Umbilical cord (tissue), 2 donors: ENCODE measurements around the gene GNG11. TPM values are rescaled to one million over a fixed set of nuclear protein-coding genes. Genes with fewer than 3 reads are reported as not detected.
"Not testable (repeated sequence)": the region's sequence is repeated elsewhere in the genome, so short reads cannot be mapped to it uniquely, and the experiment has no call there.

Source experiments
- DNase-seq: peaks from one replicate; pipeline ENCODE4 v3.0.0-alpha.2; 2015; ENCODE audit warnings: low spot score
- total RNA-seq: library from RNA; depleted of rRNA; stranded (reverse); fragments of >200 nt; gene quantifications from one replicate; pipeline ENCODE4 v1.2.3, GENCODE V29; 2014; ENCODE audit warnings: low replicate concordance; ENCODE audit not compliant: insufficient read depth

Gene GNG11
- total RNA-seq, 1 donor from 2014 or later = 35.6 TPM

DNA sequence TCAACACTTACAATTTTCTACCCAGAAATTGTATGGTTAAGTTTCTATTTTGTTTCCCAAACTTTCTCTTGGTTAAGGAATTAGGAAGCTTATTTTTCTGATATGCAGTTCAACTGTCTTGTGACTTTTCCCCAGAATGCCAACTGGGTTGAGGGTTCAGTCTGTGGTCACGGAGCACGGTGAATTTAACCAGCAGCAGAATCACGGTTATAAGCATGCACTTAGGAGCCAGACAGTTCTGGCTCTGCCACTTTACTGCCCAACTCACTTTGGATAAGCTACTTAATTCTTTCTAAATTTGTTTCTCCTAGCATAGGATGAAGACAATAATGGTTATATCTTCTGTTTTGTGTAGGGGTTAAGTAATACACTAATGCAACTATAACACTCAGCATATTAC lies 10.3 kb upstream of the GNG11 start:
- not testable (repeated sequence) for DNase-seq

GRCh38 chr7:93911661-93912060 lies 9.9 kb upstream of the GNG11 start:
- DNase-seq = not testable (repeated sequence)

- DNase-seq = no peak
Measured at GRCh38 chr7:93913197-93913596, 8.3 kb upstream of the GNG11 start.

GRCh38 chr7:93914581-93915066 lies 6.9 kb upstream of the GNG11 start:
- DNase-seq = peak; percentile 83

GRCh38 chr7:93915206-93915842 lies 6.2 kb upstream of the GNG11 start:
- not testable (repeated sequence) for DNase-seq

DNA sequence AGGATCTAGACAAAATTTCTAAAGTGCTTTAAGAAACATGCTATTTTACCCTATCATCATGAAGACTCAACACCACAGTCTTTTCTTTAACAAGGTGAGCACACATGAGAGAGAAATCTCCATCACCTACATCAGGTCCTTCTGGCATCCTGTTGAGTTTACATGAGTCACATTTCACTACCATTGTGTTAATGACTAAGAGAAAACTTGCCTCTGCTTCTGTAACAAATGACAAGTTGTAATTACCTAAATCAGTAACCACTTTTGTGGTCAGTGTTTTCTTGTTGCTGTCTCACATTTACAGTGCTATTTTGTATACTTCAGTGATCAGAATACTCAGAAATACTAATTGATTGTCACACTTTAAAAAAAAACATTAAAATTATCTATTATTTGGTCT lies 5.6 kb upstream of the GNG11 start:
- DNase-seq = not testable (repeated sequence)

DNA sequence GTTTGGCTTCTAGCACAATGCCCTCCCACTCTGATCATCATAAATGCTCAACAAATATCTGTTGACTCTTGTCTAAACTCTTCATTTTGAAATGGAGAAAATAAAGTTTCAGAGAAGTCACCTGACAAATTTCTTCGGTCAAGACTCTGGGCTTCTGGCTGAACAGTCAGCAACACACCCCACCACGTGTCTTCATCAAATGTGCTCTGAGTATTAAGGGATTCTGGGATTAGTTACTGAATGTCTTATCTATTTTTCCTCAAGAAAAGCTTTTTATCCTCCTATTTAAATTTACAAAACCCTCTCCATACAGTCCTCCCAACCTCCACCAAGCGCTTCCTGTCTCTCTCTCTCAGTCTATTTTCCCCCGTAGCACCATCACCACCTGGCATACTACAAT lies 5.2 kb upstream of the GNG11 start:
- DNase-seq = peak; percentile 86

DNA sequence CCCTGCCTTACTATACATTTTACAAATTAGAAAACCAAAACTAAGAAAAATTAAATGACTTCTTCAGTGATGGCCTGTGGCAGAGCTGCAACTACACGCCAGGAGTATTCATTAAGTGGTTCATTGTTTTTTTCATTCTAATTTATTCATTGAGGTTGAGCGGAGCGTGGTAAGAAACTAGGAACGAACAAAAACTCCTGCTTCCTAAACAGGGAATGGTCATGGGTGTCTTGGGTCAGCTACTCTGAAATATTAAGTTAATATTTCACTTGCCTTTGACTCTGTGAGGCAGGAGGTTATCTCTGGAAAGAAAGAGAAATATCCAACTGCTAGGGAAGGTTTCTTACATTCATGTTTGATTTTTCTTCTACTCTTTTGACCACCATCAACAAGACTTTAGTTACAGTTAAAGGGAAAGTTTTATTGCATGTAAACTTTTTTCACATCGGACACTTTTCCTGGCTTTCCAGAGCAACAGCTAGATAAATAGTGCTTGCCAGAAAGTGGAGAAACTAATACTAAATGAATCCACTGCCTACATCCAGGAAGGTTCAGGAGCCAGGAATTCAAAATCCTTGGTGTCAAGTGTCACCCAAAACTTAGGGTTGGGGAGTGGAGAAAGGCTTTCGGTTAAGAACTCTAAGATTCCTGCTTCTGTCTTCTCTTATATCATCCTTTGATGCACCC lies 896 bp upstream of the GNG11 start:
- DNase-seq = peak; percentile 51

DNA sequence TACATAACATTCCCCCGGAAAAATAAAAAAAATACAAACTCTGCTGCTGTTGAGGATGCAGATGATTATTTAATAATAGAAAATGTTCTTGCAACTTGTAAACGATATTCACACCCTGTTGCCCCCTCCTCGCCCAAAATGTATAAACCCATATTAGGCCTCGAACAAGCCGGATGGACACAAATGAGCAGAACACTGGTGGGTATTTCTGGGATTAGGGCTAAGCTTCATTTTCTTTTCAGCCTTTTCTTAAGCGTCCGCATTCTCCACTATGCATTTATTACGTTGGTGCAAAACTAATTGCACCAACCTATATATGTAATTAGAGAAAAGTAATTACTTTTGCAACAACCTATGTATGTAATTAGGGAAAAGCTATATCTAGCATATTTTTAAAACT lies 349 bp upstream of the GNG11 start:
- peak; percentile 31 for DNase-seq

GRCh38 chr7:93923296-93923695 lies 1.8 kb downstream of the GNG11 start:
- no peak for DNase-seq

DNA sequence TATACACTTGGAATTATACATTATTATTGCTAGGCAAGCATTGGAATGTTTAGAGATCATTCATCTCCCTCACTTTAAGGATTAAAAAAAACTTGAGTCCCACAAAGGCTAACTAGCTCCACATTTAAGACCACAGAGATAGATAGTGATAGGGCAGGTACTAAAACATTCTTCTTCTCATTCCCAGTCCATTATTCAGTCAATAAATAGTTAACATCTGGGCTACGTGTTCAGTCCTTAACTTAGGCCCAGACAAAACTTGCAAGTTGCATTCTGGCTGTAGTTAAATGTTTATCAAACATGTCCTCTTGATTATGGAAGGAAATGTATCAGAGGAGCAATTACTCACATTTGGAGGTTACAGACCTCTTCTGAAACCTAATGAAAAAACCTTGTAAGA lies 2.4 kb downstream of the GNG11 start:
- DNase-seq = no peak

DNA sequence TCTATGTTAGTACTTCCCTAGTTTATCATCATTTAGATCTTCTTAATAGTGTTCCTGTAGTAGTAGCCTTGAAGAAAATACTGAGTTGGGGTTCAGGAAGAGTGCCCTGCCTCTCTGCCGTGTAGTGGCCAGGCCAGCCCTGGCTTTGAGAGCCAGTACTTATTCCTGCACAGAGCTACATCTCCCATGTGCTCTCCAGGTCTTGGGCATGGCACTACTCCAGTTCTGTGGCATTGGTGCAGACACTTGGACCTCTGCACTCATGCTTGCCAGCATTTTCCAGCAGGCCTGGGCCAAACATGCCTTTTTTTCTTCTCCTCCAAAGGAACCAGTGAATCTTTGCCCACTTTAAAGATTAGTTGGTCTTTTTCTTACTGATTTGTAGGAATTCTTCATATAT lies 5.3 kb downstream of the GNG11 start:
- no peak for DNase-seq

GRCh38 chr7:93927585-93927984 lies 6.0 kb downstream of the GNG11 start:
- peak; percentile 68 for DNase-seq

DNA sequence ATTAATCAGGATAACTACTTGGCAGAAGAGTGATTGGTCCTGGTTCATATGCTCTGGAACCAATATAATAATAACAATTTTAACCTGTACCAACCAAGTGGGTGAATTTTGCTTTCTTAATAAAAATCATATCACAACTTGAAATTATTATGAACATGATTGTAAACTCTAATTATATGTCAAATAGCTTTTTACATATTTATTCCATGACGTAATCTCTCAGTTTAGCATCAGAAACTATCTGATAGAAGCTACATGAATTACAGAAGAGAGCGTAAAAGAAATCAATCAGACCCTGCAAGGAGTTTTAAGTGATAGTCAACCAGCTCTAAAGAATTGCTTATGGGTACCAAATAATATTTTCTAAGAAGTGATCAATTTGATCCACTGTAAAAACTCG lies 10.1 kb downstream of the GNG11 start:
- DNase-seq = no peak

DNA sequence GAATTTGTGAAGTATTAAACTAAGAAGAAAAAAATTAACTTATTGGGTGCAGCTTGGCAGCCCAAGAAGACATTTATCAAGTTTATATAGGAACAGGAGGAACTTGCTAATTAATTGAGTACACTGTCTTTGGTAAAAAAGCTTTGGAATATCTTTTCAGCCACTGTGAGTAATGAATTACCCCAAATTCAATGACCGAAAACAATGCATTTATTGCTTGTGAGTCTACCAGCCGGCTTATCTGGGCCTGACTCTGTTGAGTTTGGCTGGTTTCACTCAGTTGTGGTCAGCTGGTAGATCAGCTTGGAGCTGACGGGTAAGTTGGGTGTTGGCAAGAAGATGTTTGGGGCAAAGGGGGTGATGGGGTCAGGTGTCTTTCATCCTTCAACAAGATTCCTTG lies 11.6 kb downstream of the GNG11 start:
- DNase-seq = no peak

GRCh38 chr7:93935102-93935501 lies 13.6 kb downstream of the GNG11 start:
- DNase-seq = no peak

DNA sequence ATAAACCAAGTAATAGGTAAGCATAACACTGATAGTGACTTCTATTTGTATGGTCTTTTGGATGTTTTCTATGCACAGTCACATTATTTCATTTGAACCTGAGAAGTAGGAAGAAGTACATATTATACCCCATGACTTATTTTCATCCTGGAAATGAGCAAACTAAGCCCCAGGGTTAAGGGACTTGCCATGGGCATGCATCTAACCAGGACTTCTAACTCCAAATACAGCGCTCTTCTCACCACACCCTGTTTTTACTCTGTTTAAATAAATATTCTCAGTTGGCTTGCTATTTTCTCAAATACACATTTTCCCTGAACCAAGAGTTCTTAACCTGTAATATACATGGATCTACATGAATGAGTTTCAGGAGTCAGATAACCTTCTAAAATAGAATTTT lies 16.3 kb downstream of the GNG11 start:
- no peak for DNase-seq

- no peak for DNase-seq
Measured at GRCh38 chr7:93938293-93938692, 16.8 kb downstream of the GNG11 start.

- no peak for DNase-seq
Measured at GRCh38 chr7:93941945-93942344, 20.4 kb downstream of the GNG11 start.

DNA sequence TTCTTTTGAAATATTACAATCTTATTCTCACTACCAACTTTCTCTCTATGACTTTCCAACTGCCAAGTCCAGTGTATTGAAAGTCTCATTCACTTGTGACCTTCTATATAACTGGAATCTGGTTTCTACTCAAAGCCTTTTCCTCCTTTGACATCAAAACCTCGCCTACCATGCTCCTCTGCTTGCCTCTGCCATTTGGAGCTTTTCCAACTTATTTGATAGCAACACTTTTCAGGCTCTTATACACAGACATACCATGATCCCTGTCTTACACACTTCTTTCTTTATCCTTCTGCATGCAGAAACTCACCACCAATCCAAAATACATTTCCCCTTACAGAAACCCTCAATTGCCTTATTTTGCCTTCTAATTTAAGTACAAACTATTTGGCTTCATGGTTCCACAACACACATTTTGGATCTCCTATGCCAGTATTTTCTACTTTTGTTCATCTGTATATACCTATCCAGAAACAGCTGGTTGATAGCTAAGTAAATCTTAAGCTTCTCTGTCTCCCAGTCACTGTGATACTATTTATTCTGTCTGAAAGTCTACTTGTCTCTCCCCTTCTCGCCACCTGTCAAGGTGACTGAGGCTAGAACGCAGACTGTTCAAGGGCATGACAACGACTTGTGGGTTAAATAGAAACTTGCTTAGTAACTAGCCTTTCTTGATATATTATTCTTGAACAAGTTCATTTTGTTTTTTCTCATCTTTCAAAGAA lies 22.4 kb downstream of the GNG11 start:
- DNase-seq = no peak

- no peak for DNase-seq
Measured at GRCh38 chr7:93944673-93945072, 23.1 kb downstream of the GNG11 start.

DNA sequence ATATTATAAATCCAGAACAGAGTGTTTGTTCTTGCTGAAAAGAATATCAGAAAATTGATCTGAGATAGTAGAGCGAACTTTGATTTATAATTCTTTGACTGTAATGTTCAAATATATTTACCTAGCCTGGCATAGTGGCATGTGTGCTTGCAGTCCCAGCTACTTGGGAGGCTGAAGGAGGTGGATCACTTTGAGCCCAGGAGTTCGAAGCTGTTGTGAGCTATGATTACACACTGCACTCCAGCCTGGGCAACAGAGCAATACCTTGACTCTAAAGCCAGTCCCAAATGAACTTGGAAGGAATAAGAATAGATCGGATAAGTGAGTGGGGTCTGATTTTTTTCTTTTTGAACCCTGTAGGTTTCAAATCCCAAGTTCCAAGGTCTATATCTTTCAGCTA lies 23.5 kb downstream of the GNG11 start:
- no peak for DNase-seq
